ENCODE data around the gene CD109. TPM values are rescaled to one million over a fixed set of nuclear protein-coding genes. Genes with fewer than 3 reads are reported as not detected.

Gene CD109
- total RNA-seq, 3 donors from 2014 or later: 1.7 to 9.1 (median 4.4) TPM

DNA sequence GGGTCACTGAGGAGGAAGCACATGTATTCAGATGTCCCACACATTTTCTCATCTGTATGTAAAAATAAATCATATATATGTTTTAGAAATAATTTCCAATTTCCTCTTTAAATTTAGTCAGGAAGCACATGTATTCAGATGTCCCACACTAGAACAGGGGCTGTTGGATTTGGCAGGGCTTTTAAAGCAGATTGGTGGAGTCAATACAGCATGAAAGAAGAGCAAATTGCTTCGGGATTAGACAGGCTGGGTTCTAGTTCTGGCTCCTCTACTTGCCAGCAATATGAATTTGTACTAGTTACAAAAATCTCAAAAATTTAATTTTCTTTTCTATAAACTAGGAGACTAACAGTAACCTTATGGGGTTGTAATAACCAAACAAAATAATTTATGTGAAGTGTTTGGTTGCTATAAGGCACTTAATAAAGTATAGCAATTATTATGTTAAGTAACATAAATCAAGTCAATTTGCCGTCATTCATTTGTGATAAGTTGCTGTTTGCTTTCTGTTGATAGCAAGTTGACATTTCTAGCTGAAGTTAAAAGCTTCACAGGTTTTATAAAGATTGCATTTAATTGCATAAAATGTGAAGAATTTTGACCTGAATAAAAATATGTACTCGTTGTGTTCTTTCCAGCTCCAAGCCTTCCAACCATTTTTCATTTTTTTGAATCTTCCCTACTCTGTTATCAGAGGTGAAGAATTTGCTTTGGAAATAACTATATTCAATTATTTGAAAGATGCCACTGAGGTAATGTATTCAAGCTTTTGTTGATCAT is 88.9 kb downstream of the CD109 start:
- Histone ChIP-seq H3K4me1 (ENCODE audit: low read depth) (no peaks in the 10 kb centered on the region), H3K9me3 (no peaks in the 10 kb centered on the region), H3K4me3 (no peak overlapping the region), H3K36me3 (ENCODE audit: low read depth) (no peaks in the 10 kb centered on the region)
- ATAC-seq: no peak
- intact Hi-C loops (cut with DNase I, micrococcal nuclease): no loop called here
- TF ChIP-seq, protein P1, sequence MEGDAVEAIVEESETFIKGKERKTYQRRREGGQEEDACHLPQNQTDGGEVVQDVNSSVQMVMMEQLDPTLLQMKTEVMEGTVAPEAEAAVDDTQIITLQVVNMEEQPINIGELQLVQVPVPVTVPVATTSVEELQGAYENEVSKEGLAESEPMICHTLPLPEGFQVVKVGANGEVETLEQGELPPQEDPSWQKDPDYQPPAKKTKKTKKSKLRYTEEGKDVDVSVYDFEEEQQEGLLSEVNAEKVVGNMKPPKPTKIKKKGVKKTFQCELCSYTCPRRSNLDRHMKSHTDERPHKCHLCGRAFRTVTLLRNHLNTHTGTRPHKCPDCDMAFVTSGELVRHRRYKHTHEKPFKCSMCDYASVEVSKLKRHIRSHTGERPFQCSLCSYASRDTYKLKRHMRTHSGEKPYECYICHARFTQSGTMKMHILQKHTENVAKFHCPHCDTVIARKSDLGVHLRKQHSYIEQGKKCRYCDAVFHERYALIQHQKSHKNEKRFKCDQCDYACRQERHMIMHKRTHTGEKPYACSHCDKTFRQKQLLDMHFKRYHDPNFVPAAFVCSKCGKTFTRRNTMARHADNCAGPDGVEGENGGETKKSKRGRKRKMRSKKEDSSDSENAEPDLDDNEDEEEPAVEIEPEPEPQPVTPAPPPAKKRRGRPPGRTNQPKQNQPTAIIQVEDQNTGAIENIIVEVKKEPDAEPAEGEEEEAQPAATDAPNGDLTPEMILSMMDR (IDR thresholded peaks at IDR 0.05): no peak
- no peak for DNase-seq

- ATAC-seq (no peak), DNase-seq (no peak)
- Histone ChIP-seq H3K4me1 (ENCODE audit: low read depth) (no peaks in the 10 kb centered on the region), H3K4me3 (no peak overlapping the region), H3K36me3 (ENCODE audit: low read depth) (no peaks in the 10 kb centered on the region), H3K9me3 (no peaks in the 10 kb centered on the region)
- intact Hi-C loops (cut with DNase I, micrococcal nuclease): no loop called here
- TF ChIP-seq, protein P1 (IDR thresholded peaks at IDR 0.05): no peak
These were observed 94.6 kb downstream of the CD109 start for GRCh38 chr6:73790574-73790973.

- intact Hi-C loops (cut with DNase I, micrococcal nuclease): no loop called here
These were observed 95.3 kb downstream of the CD109 start for GRCh38 chr6:73791336-73791735.

GRCh38 chr6:73792738-73793137 is 96.7 kb downstream of the CD109 start:
- ATAC-seq (no peak), DNase-seq (no peak)
- H3K9me3 ChIP-seq: no peaks in the 10 kb centered on the region
- H3K36me3 ChIP-seq (ENCODE audit: low read depth): no peaks in the 10 kb centered on the region
- intact Hi-C loops (cut with DNase I, micrococcal nuclease): no loop called here
- H3K4me1 ChIP-seq (ENCODE audit: low read depth): no peaks in the 10 kb centered on the region
- TF ChIP-seq, protein P1 (IDR thresholded peaks at IDR 0.05): no peak
- no peak overlapping the region for H3K4me3 ChIP-seq

More at GRCh38 chr6:73791336-73791735, 95.3 kb downstream of the CD109 start:
- H3K4me3 ChIP-seq: no peak overlapping the region
- H3K9me3 ChIP-seq: no peaks in the 10 kb centered on the region
- TF ChIP-seq, protein P1 (IDR thresholded peaks at IDR 0.05): no peak
- H3K36me3 ChIP-seq (ENCODE audit: low read depth): no peaks in the 10 kb centered on the region
- H3K4me1 ChIP-seq (ENCODE audit: low read depth): no peaks in the 10 kb centered on the region
- DNase-seq: no peak
- ATAC-seq: no peak

DNA sequence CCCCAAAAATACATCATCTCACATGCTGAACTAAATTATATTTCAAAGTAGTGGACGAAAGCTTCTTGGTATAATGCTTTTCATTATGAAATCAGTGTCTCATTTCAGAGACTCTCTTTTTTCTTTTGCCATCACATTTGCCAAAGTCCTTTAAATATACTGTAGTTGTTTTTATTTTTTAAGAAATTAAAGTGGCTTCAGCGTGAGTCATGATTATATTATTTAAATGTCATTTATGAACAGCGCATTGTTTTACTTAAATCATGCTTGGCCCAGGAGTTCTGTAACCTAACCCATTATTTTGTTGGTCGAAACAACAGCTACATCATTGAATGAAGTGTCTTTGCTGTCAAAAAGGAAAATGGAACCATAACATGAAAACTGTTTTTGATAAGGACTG is 100.9 kb downstream of the CD109 start:
- ATAC-seq (no peak), DNase-seq (no peak)
- Histone ChIP-seq H3K4me3 (no peak overlapping the region), H3K4me1 (ENCODE audit: low read depth) (no peaks in the 10 kb centered on the region), H3K9me3 (no peaks in the 10 kb centered on the region), H3K36me3 (ENCODE audit: low read depth) (no peaks in the 10 kb centered on the region)
- intact Hi-C loops (cut with DNase I, micrococcal nuclease): no loop called here
- TF ChIP-seq, protein P1 (IDR thresholded peaks at IDR 0.05): no peak

All from mucosa of descending colon (tissue), 3 donors.